HG02852 (cell line): Measurements from ENCODE around the gene C6orf163.

ENCODE experiments used
- ATAC-seq: cut with Tn5 transposase; IDR thresholded peaks from one replicate; pipeline ENCODE4 v1.9.1; 2021; ENCODE audit warnings: mild to moderate bottlenecking, moderate library complexity; ENCODE audit not compliant: unreplicated experiment

C6orf163 gene

DNA sequence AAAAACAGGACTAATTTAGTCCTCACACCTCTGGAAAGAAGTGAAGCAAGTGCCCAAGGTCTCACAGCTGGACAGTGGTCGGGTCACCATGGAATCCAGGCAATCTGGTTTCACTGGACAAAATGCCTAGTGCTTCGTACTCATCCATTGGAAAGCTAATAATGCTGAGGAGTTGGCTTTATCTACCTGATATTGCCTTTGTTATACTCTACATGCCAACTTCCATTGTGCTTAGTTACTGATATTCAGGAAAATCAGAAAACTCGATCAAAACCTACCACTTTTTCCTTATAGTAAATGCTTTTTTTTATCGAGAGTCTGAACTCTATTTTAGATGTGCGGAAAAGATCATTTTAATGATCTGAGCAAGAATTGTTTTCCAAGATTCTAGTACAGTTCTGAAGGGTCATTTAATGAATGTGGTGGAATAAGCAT is 64.1 kb downstream of the C6orf163 start:
- ATAC-seq, result no peak
